GM12873 (cell line): ENCODE data around the gene MYO7B.

Experiments
- CTCF ChIP-seq: IDR thresholded peaks from 2 replicates; pipeline ENCODE4 v1.5.1; 2012; ENCODE audit warnings: low read depth, mild to moderate bottlenecking, moderate library complexity, low read length, control low read depth; ENCODE audit not compliant: insufficient read depth; ENCODE audit errors: missing control alignments

The MYO7B gene

GRCh38 chr2:127664065-127664894, 128.8 kb downstream of the MYO7B start:
- no peak for TF ChIP-seq CTCF

- no peak for TF ChIP-seq CTCF
Measured at GRCh38 chr2:127664895-127665225, 129.4 kb downstream of the MYO7B start.

- no peak for TF ChIP-seq CTCF
Measured at GRCh38 chr2:127665267-127665893, 129.9 kb downstream of the MYO7B start.

GRCh38 chr2:127669056-127669455, 133.6 kb downstream of the MYO7B start:
- TF ChIP-seq CTCF, result no peak

- no peak for TF ChIP-seq CTCF
Measured at GRCh38 chr2:127670055-127670956, 134.8 kb downstream of the MYO7B start.

GRCh38 chr2:127670957-127671290, 135.4 kb downstream of the MYO7B start:
- TF ChIP-seq CTCF, result no peak

- no peak for TF ChIP-seq CTCF
Measured at GRCh38 chr2:127671557-127672302, 136.2 kb downstream of the MYO7B start.
